Gastroesophageal sphincter (tissue), 3 donors: ENCODE data around the gene TMOD3.

ENCODE experiments used
- CTCF ChIP-seq, 4 experiments: fragments of 200-600 bp in 2 of 4; fragments of 450-650 bp in 2 of 4; sonication (generic) in 1 of 4; IDR thresholded peaks; one replicate each; pipeline ENCODE4 v1.5.1; 2017 to 2019; ENCODE audit warnings: antibody characterized with exemption in 4 of 4, mild to moderate bottlenecking in 2 of 4, moderate library complexity in 2 of 4
- POLR2A ChIP-seq, 2 donors: fragments of 450-650 bp; IDR thresholded peaks; one replicate each; pipeline ENCODE4 v1.6.1; 2017; ENCODE audit warnings: antibody characterized with exemption in 2 of 2, mild to moderate bottlenecking in 2 of 2, moderate library complexity in 1 of 2
- POLR2AphosphoS5 ChIP-seq: sonication (generic); formaldehyde crosslinking; IDR thresholded peaks from one replicate; pipeline ENCODE4 v1.6.1; 2017; ENCODE audit warnings: antibody characterized with exemption

GRCh38 chr15:51869060-51869421 lies 39.6 kb downstream of the TMOD3 start:
- TF ChIP-seq POLR2A (IDR thresholded peaks at IDR 0.05) (no peak), CTCF (IDR thresholded peaks at IDR 0.05) (no peak), POLR2AphosphoS5 (no peak)
